Memory B cell (primary cell): ENCODE measurements around the gene KCNC1.

Experiments
- ATAC-seq: fragments of 150-1000 bp; cut with Tn5 transposase; 2 replicates; pipeline ENCODE4 v1.10.0; 2021; ENCODE audit warnings: low read depth, mild to moderate bottlenecking, moderate library complexity
- DNase-seq, 2 donors: peaks; one replicate each; pipeline ENCODE4 v3.0.0; 2022; ENCODE audit warnings: low spot score in 2 of 2
- H3K27ac Mint-ChIP-seq: one replicate; pipeline ENCODE4 v1.8.0; 2022; ENCODE audit warnings: mild to moderate bottlenecking, moderate library complexity, mixed read lengths
- H3K27me3 Mint-ChIP-seq: one replicate; pipeline ENCODE4 v1.8.0; 2022; ENCODE audit warnings: mixed read lengths
- H3K36me3 Mint-ChIP-seq: one replicate; pipeline ENCODE4 v1.8.0; 2022; ENCODE audit warnings: mild to moderate bottlenecking, mixed read lengths
- H3K4me1 Mint-ChIP-seq: one replicate; pipeline ENCODE4 v1.8.0; 2022; ENCODE audit warnings: mixed read lengths
- H3K4me3 Mint-ChIP-seq: one replicate; pipeline ENCODE4 v1.8.0; 2022; ENCODE audit warnings: mild to moderate bottlenecking, moderate library complexity, mixed read lengths
- H3K9me3 Mint-ChIP-seq: one replicate; pipeline ENCODE4 v1.8.0; 2022; ENCODE audit warnings: mixed read lengths

KCNC1 gene

GRCh38 chr11:17721242-17721999 is 13.2 kb upstream of the KCNC1 start:
- Mint-ChIP-seq H3K27me3 (peaks cover 18% of the 10 kb centered on the region), H3K9me3 (no peaks in the 10 kb centered on the region), H3K27ac (no peak overlapping the region), H3K36me3 (no peaks in the 10 kb centered on the region), H3K4me1 (no peaks in the 10 kb centered on the region), H3K4me3 (no peak overlapping the region)
- ATAC-seq (no peak), DNase-seq (no peak)

DNA sequence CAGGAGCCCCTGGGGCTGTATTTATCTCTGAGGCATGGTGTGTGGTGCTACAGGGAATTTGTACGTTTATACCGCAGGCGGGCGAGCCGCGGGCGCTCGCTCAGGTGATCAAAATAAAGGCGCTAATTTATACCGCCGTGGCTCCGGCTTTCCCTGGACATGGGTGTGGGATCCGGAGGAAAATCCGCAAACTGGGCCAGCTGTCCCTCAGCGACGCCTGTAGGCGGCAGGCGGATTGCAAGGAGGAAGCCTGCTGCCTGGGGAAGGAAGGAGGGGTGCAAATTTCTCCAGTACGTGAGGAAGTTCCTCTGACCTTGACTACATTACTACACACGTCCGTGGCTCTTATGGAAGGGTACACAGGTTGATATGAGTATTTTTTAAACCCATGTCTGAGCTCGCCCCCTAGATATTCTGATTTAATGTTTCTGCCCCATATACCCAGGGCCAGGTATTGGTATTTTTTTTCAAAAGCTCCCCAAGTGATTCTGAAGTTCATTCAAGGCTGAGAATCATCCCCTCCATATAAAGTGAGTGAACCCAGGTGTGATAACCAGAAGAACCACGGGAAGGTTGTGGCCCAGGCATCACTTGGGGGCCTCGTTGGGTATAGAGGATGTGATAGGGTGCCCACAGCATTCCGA is 12.5 kb upstream of the KCNC1 start:
- Mint-ChIP-seq H3K27me3 (peaks cover 18% of the 10 kb centered on the region), H3K4me3 (no peak overlapping the region), H3K9me3 (no peaks in the 10 kb centered on the region), H3K4me1 (no peaks in the 10 kb centered on the region), H3K36me3 (no peaks in the 10 kb centered on the region), H3K27ac (no peak overlapping the region)
- ATAC-seq: no peak
- no peak for DNase-seq

DNA sequence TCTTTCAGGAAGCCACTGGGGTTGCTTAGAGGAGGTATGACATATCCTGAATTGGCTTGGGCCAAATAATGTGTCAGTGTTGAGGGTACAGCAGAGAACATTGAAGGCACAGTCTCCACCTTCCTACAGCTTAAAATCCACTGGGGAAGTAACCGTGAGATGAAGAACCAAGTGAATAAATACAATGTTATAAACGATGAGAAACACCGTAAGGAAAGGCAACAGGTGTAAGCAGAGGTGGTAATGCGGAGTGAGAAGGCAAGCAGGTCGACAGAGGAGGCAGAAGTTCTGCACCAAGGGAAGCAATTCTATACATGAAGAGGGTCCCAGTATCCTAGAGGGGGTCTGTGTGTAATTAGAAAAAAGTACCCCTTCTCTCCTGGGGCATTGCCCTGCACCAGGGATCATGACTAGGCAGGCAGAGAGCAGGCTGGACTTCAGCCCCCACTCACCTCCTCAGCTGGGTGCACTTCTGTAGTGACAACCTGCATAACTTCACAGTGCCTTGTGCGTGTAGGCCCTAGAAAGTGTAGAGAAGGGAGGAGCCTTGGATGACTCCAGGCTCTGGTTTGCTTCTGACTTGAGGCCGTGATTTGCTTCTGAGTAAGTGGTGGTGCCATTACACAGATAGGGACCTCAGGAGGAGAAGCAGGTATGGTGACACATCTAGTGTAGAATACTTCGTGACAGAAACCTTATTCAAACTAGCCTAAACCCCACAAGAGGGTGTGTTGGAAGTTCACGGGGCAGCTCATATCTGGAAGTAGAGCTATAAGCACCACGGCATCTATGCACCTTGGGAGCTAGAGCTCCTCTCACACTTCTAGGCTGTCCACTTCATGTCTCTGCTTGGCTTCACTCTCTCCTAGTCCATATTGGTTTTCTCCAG is 10.3 kb upstream of the KCNC1 start:
- Mint-ChIP-seq H3K27me3 (peaks cover 19% of the 10 kb centered on the region), H3K36me3 (no peaks in the 10 kb centered on the region), H3K4me3 (no peak overlapping the region), H3K9me3 (no peaks in the 10 kb centered on the region), H3K4me1 (no peaks in the 10 kb centered on the region), H3K27ac (no peak overlapping the region)
- no peak for DNase-seq
- ATAC-seq: no peak

GRCh38 chr11:17725174-17725573 is 9.4 kb upstream of the KCNC1 start:
- no peak overlapping the region for H3K27ac Mint-ChIP-seq
- H3K9me3 Mint-ChIP-seq: no peaks in the 10 kb centered on the region
- no peaks in the 10 kb centered on the region for H3K36me3 Mint-ChIP-seq
- no peak for ATAC-seq
- DNase-seq: no peak
- peaks cover 21% of the 10 kb centered on the region for H3K27me3 Mint-ChIP-seq
- H3K4me1 Mint-ChIP-seq: no peaks in the 10 kb centered on the region
- H3K4me3 Mint-ChIP-seq: no peak overlapping the region

- H3K4me3 Mint-ChIP-seq: no peak overlapping the region
- H3K27me3 Mint-ChIP-seq: peaks cover 24% of the 10 kb centered on the region
- no peaks in the 10 kb centered on the region for H3K9me3 Mint-ChIP-seq
- ATAC-seq (no peak), DNase-seq (no peak)
- no peaks in the 10 kb centered on the region for H3K36me3 Mint-ChIP-seq
- H3K27ac Mint-ChIP-seq: no peak overlapping the region
- H3K4me1 Mint-ChIP-seq: peaks cover 4% of the 10 kb centered on the region
Measured at GRCh38 chr11:17730137-17730536, 4.4 kb upstream of the KCNC1 start.

GRCh38 chr11:17730608-17731462 is 3.7 kb upstream of the KCNC1 start:
- Mint-ChIP-seq H3K4me1 (peaks cover 4% of the 10 kb centered on the region), H3K4me3 (no peak overlapping the region), H3K27ac (no peak overlapping the region), H3K27me3 (peaks cover 22% of the 10 kb centered on the region), H3K9me3 (no peaks in the 10 kb centered on the region), H3K36me3 (no peaks in the 10 kb centered on the region)
- peak; percentile 41 to 55 for DNase-seq
- peak; percentile 70 for ATAC-seq

DNA sequence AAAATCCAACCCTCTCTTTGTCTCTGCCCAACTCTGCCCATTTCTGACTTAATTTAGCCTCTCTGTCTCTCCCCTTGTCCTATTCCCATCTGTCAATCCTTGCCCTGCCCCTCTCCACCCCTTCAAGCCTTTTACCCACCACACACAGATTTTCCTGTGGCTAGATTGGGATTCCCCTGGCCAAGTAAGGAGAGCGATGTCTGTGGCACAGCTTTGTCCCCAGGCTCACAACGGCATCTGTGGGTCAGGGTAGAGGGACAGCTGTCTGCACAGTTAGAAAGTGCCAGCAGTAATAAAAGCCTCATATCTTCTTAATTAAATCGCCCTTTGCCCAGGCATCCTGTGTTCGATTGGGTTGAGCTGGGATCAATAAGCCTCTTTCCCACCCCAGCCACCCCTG is 1.3 kb upstream of the KCNC1 start:
- peaks cover 1% of the 10 kb centered on the region for H3K9me3 Mint-ChIP-seq
- no peak for DNase-seq
- H3K36me3 Mint-ChIP-seq: no peaks in the 10 kb centered on the region
- ATAC-seq: no peak
- no peak overlapping the region for H3K4me3 Mint-ChIP-seq
- H3K27me3 Mint-ChIP-seq: peaks cover 28% of the 10 kb centered on the region
- H3K27ac Mint-ChIP-seq: no peak overlapping the region
- peaks cover 4% of the 10 kb centered on the region for H3K4me1 Mint-ChIP-seq

- H3K9me3 Mint-ChIP-seq: peaks cover 1% of the 10 kb centered on the region
- H3K4me1 Mint-ChIP-seq: peaks cover 4% of the 10 kb centered on the region
- peaks cover 22% of the 10 kb centered on the region for H3K27me3 Mint-ChIP-seq
- no peak overlapping the region for H3K4me3 Mint-ChIP-seq
- ATAC-seq: peak; percentile 34
- H3K36me3 Mint-ChIP-seq: no peaks in the 10 kb centered on the region
- H3K27ac Mint-ChIP-seq: no peak overlapping the region
- peak in 1 of 2 donors; percentile 11 for DNase-seq
Measured at GRCh38 chr11:17734986-17735817, 621 bp downstream of the KCNC1 start.

GRCh38 chr11:17735818-17736578 is 1.4 kb downstream of the KCNC1 start:
- Mint-ChIP-seq H3K36me3 (no peaks in the 10 kb centered on the region), H3K27ac (no peak overlapping the region), H3K4me1 (peaks cover 4% of the 10 kb centered on the region), H3K27me3 (peaks cover 21% of the 10 kb centered on the region), H3K4me3 (no peak overlapping the region), H3K9me3 (peaks cover 1% of the 10 kb centered on the region)
- DNase-seq (no peak), ATAC-seq (no peak)

DNA sequence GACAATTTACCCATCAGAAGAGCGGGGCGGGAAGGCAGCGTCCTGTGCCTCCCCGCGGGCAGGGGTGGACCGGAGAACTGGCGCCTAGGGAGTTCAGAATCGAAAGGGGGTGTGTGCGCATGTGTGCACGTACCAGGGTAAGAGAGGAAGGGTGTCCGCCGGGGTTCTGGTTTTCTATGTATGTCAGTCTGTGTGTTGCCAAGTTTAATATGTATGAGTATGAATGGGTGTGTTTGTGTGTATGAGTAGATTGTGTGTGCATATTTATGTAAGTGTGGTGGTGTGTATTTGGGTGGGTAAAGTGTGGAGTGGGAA is 2.0 kb downstream of the KCNC1 start:
- peaks cover 4% of the 10 kb centered on the region for H3K4me1 Mint-ChIP-seq

GRCh38 chr11:17736930-17737817 is 2.6 kb downstream of the KCNC1 start:
- H3K27me3 Mint-ChIP-seq: peaks cover 25% of the 10 kb centered on the region
- no peak overlapping the region for H3K27ac Mint-ChIP-seq
- peaks cover 1% of the 10 kb centered on the region for H3K9me3 Mint-ChIP-seq
- H3K36me3 Mint-ChIP-seq: no peaks in the 10 kb centered on the region
- no peak for DNase-seq
- peaks cover 4% of the 10 kb centered on the region for H3K4me1 Mint-ChIP-seq
- H3K4me3 Mint-ChIP-seq: no peak overlapping the region
- ATAC-seq: no peak

More for the DNA sequence above, 2.0 kb downstream of the KCNC1 start:
- peaks cover 22% of the 10 kb centered on the region for H3K27me3 Mint-ChIP-seq
- ATAC-seq (no peak), DNase-seq (no peak)
- peaks cover 1% of the 10 kb centered on the region for H3K9me3 Mint-ChIP-seq
- H3K4me3 Mint-ChIP-seq: no peak overlapping the region
- H3K27ac Mint-ChIP-seq: no peak overlapping the region
- H3K36me3 Mint-ChIP-seq: no peaks in the 10 kb centered on the region
